ENCODE data around the gene MEST.
"Not testable (repeated sequence)": the region's sequence is repeated elsewhere in the genome, so short reads cannot be mapped to it uniquely, and the experiment has no call there.

The MEST gene

DNA sequence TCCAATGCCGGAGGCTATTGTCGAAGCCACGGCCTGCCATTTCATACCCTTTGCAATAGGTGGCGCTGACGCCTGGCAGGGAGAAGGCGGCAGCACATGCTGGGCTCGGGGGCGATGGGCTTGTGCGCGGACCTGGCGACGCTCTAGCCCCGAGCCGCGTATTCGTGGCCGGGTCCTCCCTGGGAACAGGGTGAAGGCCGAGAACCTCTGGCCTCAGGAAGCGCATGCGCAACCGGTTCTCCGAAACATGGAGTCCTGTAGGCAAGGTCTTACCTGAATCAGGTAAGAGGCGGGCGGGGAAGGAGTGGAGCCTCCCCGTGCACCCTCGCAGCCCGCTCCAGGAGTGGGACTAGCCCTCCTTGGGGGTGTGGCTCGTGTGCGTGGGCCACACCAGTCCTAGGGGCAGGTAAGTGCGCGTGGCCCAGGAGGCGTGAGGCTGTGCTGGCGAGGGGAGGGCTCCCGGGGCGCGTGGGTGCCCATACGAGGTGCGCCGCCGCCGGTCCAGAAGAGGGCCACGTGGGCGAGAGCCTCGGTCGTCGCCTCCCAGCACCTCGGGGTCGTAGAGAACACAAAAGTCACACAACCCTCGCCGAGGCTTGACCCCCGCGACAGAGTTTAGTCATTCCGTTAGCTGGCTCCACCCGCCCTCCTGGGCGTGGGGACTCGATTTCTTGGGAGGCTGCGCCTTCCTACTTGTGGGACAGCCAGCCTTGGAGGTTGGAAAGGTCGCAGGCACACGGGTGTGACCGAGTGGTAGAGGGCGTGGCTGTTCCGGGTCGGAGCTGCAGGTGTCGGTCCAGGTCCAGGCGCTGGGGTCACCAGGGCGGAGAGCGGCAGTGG lies 5.6 kb upstream of the MEST start:
- FAIRE-seq, result no peak

DNA sequence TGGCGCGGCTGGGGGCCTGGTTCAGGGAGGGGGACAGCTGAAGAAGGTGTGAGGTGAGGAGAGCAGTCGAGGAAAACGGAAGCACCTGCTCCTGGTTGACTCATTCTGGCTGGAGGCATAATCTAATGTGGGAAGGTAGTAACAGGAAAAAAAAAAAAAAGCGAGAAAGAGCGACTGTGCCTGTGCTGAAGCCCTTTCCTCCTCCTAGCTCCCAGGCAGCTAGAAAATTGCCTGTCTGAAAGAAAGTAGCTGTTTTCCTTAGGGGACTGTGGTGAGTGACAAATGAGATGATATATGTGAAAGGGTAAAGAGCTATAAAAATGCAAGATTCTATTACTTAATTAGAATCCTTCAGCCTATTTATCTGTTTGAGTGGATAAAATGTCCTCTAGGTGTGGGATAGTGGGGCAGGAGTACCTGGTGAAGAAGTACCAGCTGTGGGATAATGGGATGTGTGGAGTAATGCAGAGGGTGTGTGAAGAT lies 4.9 kb upstream of the MEST start:
- no peak for FAIRE-seq

DNA sequence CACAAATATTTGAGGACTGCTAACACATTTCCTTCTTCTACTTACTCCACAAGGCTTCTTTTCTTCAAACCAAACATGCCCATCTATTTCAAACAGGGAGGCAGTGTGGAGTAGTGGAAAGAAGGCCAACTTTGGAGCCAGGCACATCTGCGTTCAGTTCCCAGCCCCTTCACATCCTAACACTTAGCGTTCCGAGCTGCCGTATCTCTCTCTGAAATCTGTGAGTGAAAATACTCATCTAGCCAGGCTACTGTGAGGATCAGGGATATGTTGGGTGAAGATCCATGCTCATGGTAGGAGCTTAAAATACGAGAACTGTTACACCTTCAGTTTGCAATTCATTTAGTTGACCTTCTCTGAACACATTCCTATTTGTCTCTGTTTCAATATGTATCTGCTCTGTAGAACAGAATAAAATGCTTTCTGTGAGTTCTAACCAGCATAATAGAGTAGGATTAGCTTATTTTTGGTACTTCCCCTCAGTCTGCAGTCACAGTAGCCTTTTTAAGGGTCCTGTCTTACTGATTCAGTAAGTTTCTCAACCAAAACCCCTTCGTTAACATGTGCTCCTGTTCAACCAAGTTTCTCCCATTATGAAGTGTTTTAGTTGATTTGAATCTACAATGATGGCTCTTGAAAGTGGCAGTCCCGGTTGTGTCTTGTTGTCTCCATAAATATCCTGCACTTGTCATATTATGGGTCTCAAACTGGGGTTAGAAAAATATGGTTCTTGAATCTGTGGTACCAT lies 3.3 kb upstream of the MEST start:
- FAIRE-seq, result no peak

- no peak for FAIRE-seq
Measured at GRCh38 chr7:130489140-130489983, 2.5 kb upstream of the MEST start.

GRCh38 chr7:130490311-130490791 lies 1.5 kb upstream of the MEST start:
- no peak for FAIRE-seq

- FAIRE-seq, result no peak
Measured at GRCh38 chr7:130490888-130491804, 739 bp upstream of the MEST start.

DNA sequence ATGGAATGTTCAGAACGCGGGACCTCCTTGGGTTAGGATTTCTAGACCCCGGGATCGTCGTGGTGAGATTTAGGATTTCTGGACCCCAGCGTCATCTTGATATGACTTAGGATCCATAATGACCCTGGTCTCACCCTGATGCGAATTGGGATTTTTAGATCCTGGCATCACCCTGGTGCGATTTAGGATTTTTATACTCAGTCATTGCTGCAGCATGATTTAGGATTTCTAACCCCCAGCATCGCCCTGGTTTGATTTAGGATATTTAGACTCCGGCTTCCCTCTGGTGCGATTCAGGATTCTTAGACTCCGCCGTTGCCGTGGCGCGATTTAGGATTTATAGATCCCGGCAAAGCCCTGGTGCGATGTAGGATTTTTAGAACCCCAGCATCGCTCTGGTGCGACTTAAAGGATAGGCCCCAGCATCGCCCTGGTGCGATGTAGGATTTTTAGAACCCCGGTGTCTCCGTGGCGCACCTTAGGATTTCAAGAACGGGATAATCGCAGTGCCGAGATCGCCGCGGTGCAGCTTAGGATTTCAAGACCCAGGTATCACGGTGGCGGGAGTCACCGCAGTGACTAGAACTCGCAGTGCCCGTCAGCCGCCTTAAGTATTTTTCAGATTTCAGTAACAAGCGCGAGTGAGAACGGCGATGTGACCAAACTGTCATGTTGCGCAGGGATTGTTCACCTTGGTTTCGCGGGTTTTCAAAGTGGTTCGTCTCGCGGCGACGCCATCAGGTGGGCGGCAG lies 814 bp downstream of the MEST start:
- no peak for FAIRE-seq

DNA sequence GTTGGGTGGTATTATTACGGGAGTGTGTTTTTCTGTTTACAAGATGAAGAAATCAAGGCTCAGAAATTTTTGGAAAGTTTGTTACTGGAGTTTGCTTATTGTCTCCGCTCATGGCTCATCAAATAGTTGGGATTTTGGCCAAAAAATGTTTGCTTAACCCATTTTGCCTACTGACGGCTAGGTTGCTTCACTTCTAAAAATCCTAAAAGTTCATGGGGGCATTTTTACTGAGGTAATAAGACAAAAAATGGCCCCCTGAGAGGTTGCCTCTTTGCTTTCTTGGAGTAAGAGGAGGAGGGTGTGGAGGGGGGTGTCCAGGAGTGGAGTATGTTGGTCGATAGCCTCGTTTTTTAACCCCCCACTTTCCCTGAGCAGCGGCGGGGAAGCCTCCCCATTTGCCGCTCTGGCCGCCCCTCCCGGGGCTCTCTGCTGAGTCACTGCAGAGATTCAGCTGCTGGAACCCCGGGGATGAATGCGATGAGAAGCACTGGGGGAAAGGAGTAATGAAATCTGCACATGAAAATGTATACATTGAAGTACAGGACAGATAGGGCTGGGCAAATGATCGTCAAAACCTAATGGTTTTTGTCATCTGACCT lies 1.5 kb downstream of the MEST start:
- no peak for FAIRE-seq

GRCh38 chr7:130494431-130494858 lies 2.6 kb downstream of the MEST start:
- no peak for FAIRE-seq

GRCh38 chr7:130500463-130500862 lies 8.6 kb downstream of the MEST start:
- no peak for FAIRE-seq

- no peak for FAIRE-seq
Measured at GRCh38 chr7:130500910-130501309, 9.0 kb downstream of the MEST start.

GRCh38 chr7:130505753-130506152 lies 13.9 kb downstream of the MEST start:
- FAIRE-seq, result no peak

DNA sequence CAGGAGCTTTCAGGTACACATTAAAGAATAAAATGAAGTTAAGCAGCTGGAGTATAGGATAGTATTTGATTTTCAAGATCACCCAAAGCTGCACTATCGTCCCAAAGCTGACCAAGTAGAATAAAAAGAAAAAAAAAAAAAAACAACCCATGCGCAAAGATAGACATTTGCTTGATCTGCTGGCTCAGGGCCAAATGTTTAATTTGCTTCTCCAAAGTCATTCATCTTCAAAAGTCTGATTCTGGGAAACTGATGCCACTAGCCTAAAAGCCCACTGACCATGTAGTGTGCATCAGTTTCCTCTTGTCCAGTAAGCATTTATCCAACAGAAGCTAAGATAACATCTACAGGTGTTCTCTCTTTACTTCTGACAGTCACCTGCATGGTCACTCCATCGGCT lies 14.5 kb downstream of the MEST start:
- no peak for FAIRE-seq

GRCh38 chr7:130512038-130512437 lies 20.2 kb downstream of the MEST start:
- FAIRE-seq, result not testable (repeated sequence)

DNA sequence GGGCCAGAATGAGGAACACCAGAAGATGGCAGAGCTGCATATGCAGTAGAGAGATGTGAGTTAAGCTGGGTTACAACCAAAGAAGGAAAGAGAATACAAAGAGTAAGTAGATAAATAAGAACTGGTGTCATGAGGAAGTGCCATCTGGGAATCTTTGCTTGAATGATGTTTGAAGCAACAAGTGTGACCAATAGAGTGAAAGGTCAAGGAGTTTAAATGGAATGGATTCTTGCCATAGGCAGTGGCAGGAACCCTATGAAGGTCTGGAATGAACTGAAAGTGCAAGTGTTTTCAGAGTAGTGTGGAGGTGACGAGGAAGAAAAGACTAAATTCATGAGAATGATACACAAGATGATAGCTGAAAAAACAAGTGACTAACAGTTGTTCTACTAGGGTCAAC lies 21.6 kb downstream of the MEST start:
- no peak for FAIRE-seq

DNA sequence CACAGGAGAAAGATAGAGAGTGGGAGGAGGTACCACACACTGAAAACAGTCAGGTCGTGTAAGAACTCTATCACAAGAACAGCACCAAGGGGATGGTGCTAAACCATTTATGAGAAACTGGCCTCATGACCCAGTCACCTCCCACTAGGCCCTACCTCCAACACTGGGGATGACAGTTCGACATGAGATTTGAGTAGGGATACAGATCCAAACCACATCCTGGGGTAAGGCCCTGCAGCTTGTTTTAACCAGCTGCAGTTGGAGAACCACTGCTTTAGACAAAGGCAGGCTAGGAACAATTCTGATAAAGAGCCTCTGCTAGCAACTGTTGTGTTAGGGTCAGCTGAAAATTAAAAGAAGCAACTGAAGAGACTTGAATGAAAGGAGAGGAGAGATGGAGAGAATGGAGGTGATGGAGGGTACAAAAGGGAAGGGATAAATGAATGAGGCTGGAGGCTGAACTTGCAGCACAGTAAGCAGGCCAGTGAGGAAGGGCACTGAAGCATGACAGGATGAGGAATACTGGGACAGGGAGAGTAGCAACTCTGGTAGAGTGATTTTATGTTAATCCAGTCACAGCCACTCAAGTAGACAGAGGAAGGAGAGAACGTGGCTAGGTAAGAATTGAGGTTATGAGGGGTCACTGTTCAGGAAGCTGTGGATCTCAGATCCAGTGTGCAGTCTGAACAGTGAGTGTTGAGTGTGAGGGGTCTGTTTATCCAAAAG lies 23.6 kb downstream of the MEST start:
- FAIRE-seq, result no peak

DNA sequence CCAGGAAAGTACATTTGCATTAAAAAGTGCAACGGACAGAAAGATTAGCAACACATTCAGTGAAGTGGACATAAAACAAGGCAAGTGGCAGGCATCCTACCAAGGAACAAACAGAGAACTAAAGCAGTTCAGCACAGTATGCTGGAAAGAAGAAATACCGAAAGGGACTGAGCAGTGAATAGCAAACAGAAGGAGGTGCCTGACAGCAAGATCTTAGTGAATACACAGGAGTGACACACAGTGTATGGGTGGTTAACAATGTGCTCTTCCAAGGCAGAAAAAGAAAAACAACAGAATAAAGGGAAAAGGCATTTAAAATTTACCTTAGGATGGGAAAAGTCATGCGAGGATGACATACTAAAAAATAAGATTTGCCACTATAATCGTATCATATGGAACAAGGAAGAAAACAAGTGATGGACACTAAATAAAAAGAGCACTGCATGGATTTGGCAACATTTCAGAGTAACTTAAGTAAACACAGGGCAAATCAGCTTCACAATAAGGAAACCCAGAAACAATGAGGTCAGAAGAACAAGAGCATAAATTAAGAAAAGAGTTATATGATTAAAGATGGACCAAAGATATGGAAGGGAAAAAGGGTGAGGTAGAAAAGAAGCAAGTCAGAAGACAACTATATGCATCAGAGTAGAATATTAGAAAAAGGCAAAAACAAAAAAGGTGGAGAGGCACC lies 29.5 kb downstream of the MEST start:
- FAIRE-seq, result no peak

DNA sequence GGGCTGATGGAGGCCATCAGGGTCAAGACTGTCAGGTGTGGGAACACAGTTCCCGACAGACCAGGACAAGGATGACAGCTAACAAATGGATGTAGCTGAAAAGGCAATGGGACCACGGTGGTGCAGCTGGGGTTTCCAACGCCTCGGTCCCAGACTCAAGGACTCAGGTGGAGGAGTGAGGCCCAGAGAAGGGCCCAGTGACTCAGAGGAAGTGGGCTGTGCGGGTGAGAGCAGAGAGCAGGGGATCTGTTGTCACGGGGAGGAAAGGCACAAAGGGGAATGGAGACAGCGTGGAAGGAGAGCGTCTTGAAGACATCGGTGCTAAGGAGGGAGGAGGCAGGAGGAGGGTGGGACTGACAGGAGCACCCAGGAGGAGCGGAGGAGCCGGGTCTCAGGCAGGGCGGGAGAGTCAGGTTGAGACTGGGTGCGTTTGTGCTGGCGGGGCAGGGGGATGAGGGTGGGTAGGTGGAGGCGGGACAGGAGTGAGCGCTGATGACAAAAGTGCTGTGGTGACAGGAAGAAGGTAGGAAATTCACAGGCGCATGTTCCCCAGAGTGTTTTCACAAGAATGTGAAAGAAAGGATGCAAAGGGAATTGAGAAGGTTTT lies 31.7 kb downstream of the MEST start:
- not testable (repeated sequence) for FAIRE-seq

DNA sequence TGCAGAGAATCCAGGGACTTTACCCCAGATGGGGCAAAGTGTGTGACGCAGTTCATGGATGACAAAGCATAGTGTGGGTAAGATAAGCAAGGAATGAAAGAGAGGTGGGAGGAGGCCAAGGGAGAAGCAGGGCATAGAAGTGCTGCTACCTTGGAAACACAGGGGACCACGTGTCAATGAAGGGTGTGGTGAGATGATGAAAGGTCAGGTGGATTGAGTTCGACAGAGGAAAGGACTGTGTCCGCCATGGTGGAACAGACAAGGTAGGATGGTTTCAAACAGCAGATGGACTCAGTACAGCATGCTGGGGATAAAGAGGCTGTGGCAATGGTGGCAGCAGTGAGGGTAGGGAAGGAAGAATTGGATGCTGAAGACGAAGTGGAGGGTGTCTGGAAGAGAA lies 32.7 kb downstream of the MEST start:
- FAIRE-seq, result no peak

Data from G401.6 (cell line).